Ishikawa (cell line): ENCODE measurements around the gene ARHGEF6.

Source experiments
- CEBPB ChIP-seq: IDR thresholded peaks from 2 replicates; pipeline ENCODE4 v1.6.1; 2012
- CREB1 ChIP-seq: IDR thresholded peaks from 2 replicates; pipeline ENCODE4 v1.6.1; 2012; ENCODE audit warnings: low read depth
- EGR1 ChIP-seq: IDR thresholded peaks from 2 replicates; pipeline ENCODE4 v1.6.1; 2012
- EP300 ChIP-seq: IDR thresholded peaks from 2 replicates; pipeline ENCODE4 v1.6.1; 2012; ENCODE audit warnings: borderline replicate concordance
- FOXM1 ChIP-seq: IDR thresholded peaks from 2 replicates; pipeline ENCODE4 v1.6.1; 2012; ENCODE audit warnings: low read depth, borderline replicate concordance
- MAX ChIP-seq: IDR thresholded peaks from 2 replicates; pipeline ENCODE4 v1.6.1; 2012
- NFIC ChIP-seq: IDR thresholded peaks from 2 replicates; pipeline ENCODE4 v1.6.1; 2012
- RAD21 ChIP-seq: IDR thresholded peaks from 2 replicates; pipeline ENCODE4 v1.6.1; 2012; ENCODE audit warnings: low read depth
- REST ChIP-seq: IDR thresholded peaks from 2 replicates; pipeline ENCODE4 v1.6.1; 2012; ENCODE audit warnings: low read depth, mild to moderate bottlenecking
- TAF1 ChIP-seq: IDR thresholded peaks from 2 replicates; pipeline ENCODE4 v1.6.1; 2012; ENCODE audit warnings: low read depth, mild to moderate bottlenecking
- TCF12 ChIP-seq: IDR thresholded peaks from 2 replicates; pipeline ENCODE4 v1.6.1; 2012; ENCODE audit warnings: low read depth
- TEAD4 ChIP-seq: IDR thresholded peaks from 2 replicates; pipeline ENCODE4 v1.6.1; 2012
- USF1 ChIP-seq: IDR thresholded peaks from 2 replicates; pipeline ENCODE4 v1.6.1; 2012
- YY1 ChIP-seq: IDR thresholded peaks from 2 replicates; pipeline ENCODE4 v1.6.1; 2012; ENCODE audit warnings: low read depth
- ZBTB7A ChIP-seq: IDR thresholded peaks from 2 replicates; pipeline ENCODE4 v1.6.1; 2012; ENCODE audit warnings: low read depth

ARHGEF6 gene

GRCh38 chrX:136823175-136823574 lies 42.4 kb upstream of the ARHGEF6 start:
- no peak for TF ChIP-seq RAD21
- TF ChIP-seq EP300: no peak

GRCh38 chrX:136822337-136823095 lies 41.8 kb upstream of the ARHGEF6 start:
- TF ChIP-seq MAX (no peak), USF1 (no peak), FOXM1 (no peak), NFIC (no peak), TCF12 (no peak), TEAD4 (no peak), CREB1 (no peak), RAD21 (no peak), ZBTB7A (no peak), REST (no peak), TAF1 (no peak), EP300 (no peak)

- TF ChIP-seq EP300 (no peak), TEAD4 (no peak), NFIC (no peak), YY1 (no peak)
Observed at GRCh38 chrX:136819031-136819703, 38.4 kb upstream of the ARHGEF6 start.

GRCh38 chrX:136816975-136817374 lies 36.2 kb upstream of the ARHGEF6 start:
- no peak for TF ChIP-seq TAF1
- TF ChIP-seq EGR1: no peak
- TF ChIP-seq NFIC: no peak
- TF ChIP-seq USF1: no peak
- no peak for TF ChIP-seq CEBPB
- no peak for TF ChIP-seq YY1
- no peak for TF ChIP-seq EP300
- no peak for TF ChIP-seq FOXM1
- TF ChIP-seq TEAD4: no peak
- TF ChIP-seq MAX: no peak
- no peak for TF ChIP-seq RAD21
- TF ChIP-seq TCF12: no peak
- TF ChIP-seq REST: no peak

- no peak for TF ChIP-seq RAD21
- TF ChIP-seq TCF12: no peak
- TF ChIP-seq NFIC: no peak
- TF ChIP-seq FOXM1: no peak
- TF ChIP-seq MAX: no peak
- no peak for TF ChIP-seq EP300
- no peak for TF ChIP-seq CREB1
- TF ChIP-seq CEBPB: no peak
- no peak for TF ChIP-seq YY1
- TF ChIP-seq TEAD4: no peak
- no peak for TF ChIP-seq TAF1
- no peak for TF ChIP-seq USF1
- TF ChIP-seq ZBTB7A: no peak
- no peak for TF ChIP-seq REST
- TF ChIP-seq EGR1: no peak
Observed at GRCh38 chrX:136814847-136815750, 34.4 kb upstream of the ARHGEF6 start.
